GM12878 (cell line): Measurements from ENCODE around the gene CROCC. TPM values are rescaled to one million over a fixed set of nuclear protein-coding genes. Genes with fewer than 3 reads are reported as not detected.

Experiments
- ATAC-seq: fragments of 200-7000 bp; cut with Tn5 transposase; 3 replicates; pipeline ENCODE4 v1.9.1; 2020; ENCODE audit warnings: mild to moderate bottlenecking, moderate library complexity
- BruUV-seq: library from RNA; stranded (reverse); fragments of 400-500 nt; replicated peaks from 2 replicates; lab custom pipeline; 2021; lab: Mats Ljungman, UMichigan
- CTCF ChIA-PET: fragments of 300-600 bp; sonication (Branson Sonifier 250); formaldehyde crosslinking; extraction: SDS; loops from one replicate; lab custom pipeline; 2021; ENCODE audit warnings: inconsistent platforms; lab: Yijun Ruan, JAX
- POLR2A ChIA-PET: fragments of 350-600 bp; formaldehyde crosslinking; extraction: SDS; loops from one replicate; lab custom pipeline; 2021; ENCODE audit warnings: inconsistent platforms; lab: Charles Lee
- RAD21 ChIA-PET: fragments of 300-600 bp; sonication (Branson Sonifier 250); formaldehyde crosslinking; loops from one replicate; lab custom pipeline; 2023; ENCODE audit warnings: antibody characterized with exemption; ENCODE audit not compliant: unreplicated experiment; lab: Charles Lee
- SMC1A ChIA-PET: fragments of 300-600 bp; sonication (Branson Sonifier 250); formaldehyde crosslinking; loops from one replicate; lab custom pipeline; 2023; ENCODE audit not compliant: unreplicated experiment, uncharacterized antibody; lab: Charles Lee
- DNase-seq: peaks from one replicate; pipeline ENCODE4 v3.0.0-alpha.2; 2011; ENCODE audit warnings: low read depth, low spot score
- FAIRE-seq: peaks from 3 replicates; lab custom pipeline; 2011; peaks lifted over from hg19 to GRCh38; lab: Jason Lieb, UNC
- H2AFZ ChIP-seq: 2 replicates; pipeline ENCODE4 v1.6.0; 2011; ENCODE audit warnings: low read depth, low read length, control low read depth; ENCODE audit not compliant: control insufficient read depth
- H3K27ac ChIP-seq: 2 replicates; pipeline ENCODE4 v1.5.1; 2011; ENCODE audit warnings: control low read depth; ENCODE audit not compliant: control insufficient read depth, insufficient read depth
- H3K27me3 ChIP-seq, 2 experiments: replicated peaks in 1 of 2; 2 replicates each; pipeline versions ENCODE4 v1.6.0 to v1.6.1; 2011; ENCODE audit warnings: low read length in 1 of 2; ENCODE audit not compliant: control insufficient read depth in 2 of 2, insufficient read depth in 2 of 2
- H3K36me3 ChIP-seq, 2 experiments: 2 replicates each; pipeline ENCODE4 v1.5.1; 2011; ENCODE audit warnings: low read length in 1 of 2; ENCODE audit not compliant: control insufficient read depth in 2 of 2, insufficient read depth in 2 of 2
- H3K4me1 ChIP-seq: 2 replicates; pipeline ENCODE4 v1.6.1; 2011; ENCODE audit warnings: mild to moderate bottlenecking, low read length, moderate library complexity, mixed read lengths; ENCODE audit not compliant: control insufficient read depth, insufficient read depth
- H3K4me2 ChIP-seq: 2 replicates; pipeline ENCODE4 v1.6.0; 2011; ENCODE audit warnings: control low read depth; ENCODE audit not compliant: control insufficient read depth, insufficient read depth
- H3K4me3 ChIP-seq: fragments of 200-600 bp; sonication (generic); 2 replicates; pipeline ENCODE4 v1.5.1; 2016
- H3K79me2 ChIP-seq: 2 replicates; pipeline ENCODE4 v1.6.0; 2011; ENCODE audit warnings: low read length; ENCODE audit not compliant: control insufficient read depth, insufficient read depth
- H3K9ac ChIP-seq: 2 replicates; pipeline ENCODE4 v1.8.0; 2011; ENCODE audit warnings: low read length, control low read depth, mixed read lengths; ENCODE audit not compliant: control insufficient read depth, insufficient read depth
- H3K9me3 ChIP-seq: replicated peaks from 3 replicates; pipeline ENCODE4 v1.5.1; 2011; ENCODE audit warnings: mild to moderate bottlenecking, low read length; ENCODE audit not compliant: control insufficient read depth, insufficient read depth
- H4K20me1 ChIP-seq: 2 replicates; pipeline ENCODE4 v1.6.0; 2011; ENCODE audit not compliant: control insufficient read depth, insufficient read depth
- CHD1 ChIP-seq: IDR thresholded peaks from 2 replicates; pipeline ENCODE4 v1.6.1; 2012; ENCODE audit warnings: low read depth, low read length, improper control_type of control experiment
- CHD2 ChIP-seq: IDR thresholded peaks from 2 replicates; pipeline ENCODE4 v1.6.1; 2011; ENCODE audit warnings: low read depth, low read length, improper control_type of control experiment, borderline replicate concordance
- CREB1 ChIP-seq: IDR thresholded peaks from 2 replicates; pipeline ENCODE4 v1.6.1; 2012; ENCODE audit warnings: low read depth, mild to moderate bottlenecking, inconsistent platforms
- FOS ChIP-seq: IDR thresholded peaks from 3 replicates; pipeline ENCODE4 v1.6.1; 2011; ENCODE audit warnings: borderline replicate concordance; ENCODE audit not compliant: insufficient read length; ENCODE audit errors: extremely low read depth
- HDGF ChIP-seq: fragments of 450-650 bp; IDR thresholded peaks from 2 replicates; pipeline ENCODE4 v1.6.1; 2016; ENCODE audit warnings: antibody characterized with exemption
- NR2C2 ChIP-seq: IDR thresholded peaks from 2 replicates; pipeline ENCODE4 v1.6.1; 2011; ENCODE audit warnings: borderline replicate concordance, low read depth; ENCODE audit not compliant: control insufficient read depth, insufficient read length
- RB1 ChIP-seq: fragments of 450-650 bp; formaldehyde crosslinking; IDR thresholded peaks from 2 replicates; pipeline ENCODE4 v1.6.1; 2017; ENCODE audit warnings: mild to moderate bottlenecking, borderline replicate concordance
- SIN3A ChIP-seq: IDR thresholded peaks from 2 replicates; pipeline ENCODE4 v1.6.1; 2012; ENCODE audit warnings: low read depth, low read length, improper control_type of control experiment
- TCF7 ChIP-seq: IDR thresholded peaks from 2 replicates; pipeline ENCODE4 v1.6.1; 2014; ENCODE audit warnings: antibody characterized with exemption, borderline replicate concordance
- ZNF217 ChIP-seq: fragments of 450-650 bp; IDR thresholded peaks from 2 replicates; pipeline ENCODE4 v1.6.1; 2017; ENCODE audit warnings: antibody characterized with exemption, mild to moderate bottlenecking
- ZNF274 ChIP-seq: IDR thresholded peaks from one replicate; pipeline ENCODE4 v1.8.0; 2011; ENCODE audit not compliant: insufficient read length, insufficient read depth
- ZNF384 ChIP-seq: IDR thresholded peaks from 2 replicates; pipeline ENCODE4 v1.6.1; 2012; ENCODE audit warnings: low read depth, mild to moderate bottlenecking, low read length, improper control_type of control experiment, borderline replicate concordance
- WGBS: methylation state at CpG from one replicate; pipeline ENCODE4 v1.1.6; 2016; ENCODE audit warnings: low lambda C conversion rate; ENCODE audit not compliant: insufficient replicate concordance, insufficient coverage; ENCODE audit errors: missing lambda C conversion rate; 5-methylcytosine and 5-hydroxymethylcytosine counted together
- in situ Hi-C: fragments of 300-500 bp; cut with MboI; formaldehyde crosslinking; loops from 9 replicates; pipeline ENCODE4 v1.14.3; 2018; ENCODE audit warnings: mixed read lengths
- intact Hi-C: fragments of 100-400 bp; cut with micrococcal nuclease; formaldehyde crosslinking; loops from one replicate; pipeline ENCODE4 v1.14.2; 2022; ENCODE audit not compliant: unreplicated experiment
- polyA plus RNA-seq, 11 experiments: library from polyadenylated mRNA; depleted of rRNA in 4 of 11; unstranded in 6 of 11; stranded (reverse) in 5 of 11; fragments of >200 nt; fragmentation: Nextera tagmentation in 4 of 11; fragmentation: Illumina TruSeq in 1 of 11; extraction: Ambion mirVana in 4 of 11; extraction: Trizol in 1 of 11; gene quantifications; 1 replicate in 1 of 11; 2 replicates in 10 of 11; pipeline versions ENCODE4 v1.2.1 to v1.2.3, GENCODE V29; 2011 to 2016; ENCODE audit warnings: inconsistent platforms in 2 of 11, missing spikeins in 2 of 11, low read depth in 1 of 11
- total RNA-seq, 4 experiments: library from RNA; depleted of rRNA in 3 of 4; stranded (reverse); fragments of >200 nt in 3 of 4; fragmentation: Illumina TruSeq in 1 of 4; extraction: Trizol in 1 of 4; gene quantifications; 2 replicates each; pipeline versions ENCODE4 v1.2.1 to v1.2.3, GENCODE V29; 2013 to 2021
- TF ChIP-seq, protein P1 (sequence below): IDR thresholded peaks from 2 replicates; pipeline ENCODE4 v1.6.1; 2012; ENCODE audit warnings: low read depth, low read length, improper control_type of control experiment

The CROCC gene
- total and polyA plus RNA-seq, 10 of the 15 experiments (the other 5 are each of a cell fraction or from before 2014, with no cell fraction given), result 0.04 to 5.5 (median 2.3) TPM

DNA sequence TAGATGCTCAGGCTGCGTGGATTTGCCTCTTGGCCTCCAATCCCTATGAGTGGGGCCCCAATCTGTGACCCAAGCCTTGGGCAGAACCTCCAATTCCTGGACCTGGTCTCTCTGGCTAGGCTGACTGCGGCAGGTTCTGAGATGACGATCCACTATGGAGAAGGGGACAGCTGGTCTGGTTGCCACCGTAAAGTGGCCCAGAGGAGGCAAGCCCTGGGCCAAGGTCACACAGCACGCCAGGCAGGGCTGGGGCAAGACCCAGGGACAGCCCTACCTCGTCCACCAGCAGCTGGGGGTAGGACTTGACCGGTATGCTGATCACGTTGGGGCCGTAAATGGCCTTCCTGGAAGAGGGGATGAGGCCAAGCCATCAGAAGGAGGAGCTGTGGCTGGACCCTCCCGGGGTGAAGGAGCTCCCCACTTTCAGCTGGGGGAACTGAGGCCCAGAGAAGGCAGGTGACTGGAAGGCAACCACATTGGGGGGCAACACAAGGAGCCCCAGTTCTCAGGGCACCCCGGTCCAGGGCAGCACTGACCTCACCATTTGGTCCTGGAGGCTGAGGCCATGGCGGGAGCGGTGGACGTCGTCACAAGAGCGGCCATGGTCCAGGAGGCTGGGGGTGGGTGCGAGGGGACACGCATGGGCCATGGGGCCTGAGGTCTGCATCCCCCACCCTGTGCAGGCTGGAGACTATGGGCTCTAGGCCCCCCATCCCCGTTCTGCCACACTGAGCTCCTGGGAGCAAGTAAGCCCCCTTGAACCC is 80.2 kb downstream of the CROCC start:
- ChIA-PET POLR2A (no interaction called here), SMC1A (interaction anchor here (0.6 kb wide), 1 partner anchor 44 kb away, joined by 3 read pairs; no protein-coding TSS in a partner anchor), RAD21 (no interaction called here)
- H3K4me2 ChIP-seq, result no peak overlapping the region
- H3K27me3 ChIP-seq, result no peaks in the 10 kb centered on the region
- no peak for FAIRE-seq
- no peak overlapping the region for H3K4me3 ChIP-seq
- in situ Hi-C loops, result no loop called here
- ATAC-seq, result no peak
- no peak overlapping the region for H3K9ac ChIP-seq
- H3K79me2 ChIP-seq, result no peaks in the 10 kb centered on the region
- H4K20me1 ChIP-seq, result no peaks in the 10 kb centered on the region
- TF ChIP-seq CHD1 (no peak), CHD2 (no peak), HDGF (no peak), FOS (no peak), NR2C2 (no peak), ZNF384 (no peak)
- TF ChIP-seq, all 136 proteins: peak for 0
- H3K4me1 ChIP-seq, result no peaks in the 10 kb centered on the region
- CTCF ChIA-PET, result no interaction called here
- peaks cover 0 to 3% of the 10 kb centered on the region in 2 experiments; a peak in 2 of 4 replicates for H3K36me3 ChIP-seq
- BruUV-seq, result no TSS peak
- no peak overlapping the region for H3K27ac ChIP-seq
- intact Hi-C loops, result no loop called here
- no peak overlapping the region for H2AFZ ChIP-seq
- 83% methylated on average over 19 of the region's 19 CpGs for WGBS
- no peak for DNase-seq
- H3K9me3 ChIP-seq, result no peaks in the 10 kb centered on the region

DNA sequence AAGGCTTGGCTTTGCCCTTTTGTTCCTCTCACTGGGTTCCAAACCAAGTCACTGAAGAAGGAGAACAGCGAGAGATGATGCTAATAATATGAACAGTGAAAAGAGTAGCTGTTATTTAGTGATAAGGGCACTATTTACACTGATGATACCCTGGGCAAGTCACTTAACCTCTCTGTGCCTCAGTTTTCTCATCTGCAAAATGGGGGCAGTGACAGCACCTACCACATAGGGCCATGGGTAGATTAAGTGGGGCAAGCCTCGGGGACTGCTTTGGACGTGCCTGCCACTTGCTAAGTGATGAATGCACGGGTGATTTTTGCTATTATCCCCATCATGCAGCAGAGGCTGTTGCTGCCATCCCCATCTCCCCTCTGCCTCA is 80.8 kb downstream of the CROCC start:
- no peak for DNase-seq
- no peak overlapping the region for H2AFZ ChIP-seq
- H4K20me1 ChIP-seq, result no peaks in the 10 kb centered on the region
- H3K9ac ChIP-seq, result no peak overlapping the region
- ChIA-PET POLR2A (no interaction called here), SMC1A (no interaction called here), RAD21 (no interaction called here), CTCF (no interaction called here)
- H3K27me3 ChIP-seq, result no peaks in the 10 kb centered on the region
- H3K79me2 ChIP-seq, result no peaks in the 10 kb centered on the region
- BruUV-seq, result no TSS peak
- in situ Hi-C loops (no loop called here), intact Hi-C loops (no loop called here)
- H3K9me3 ChIP-seq, result no peaks in the 10 kb centered on the region
- ATAC-seq, result no peak
- FAIRE-seq, result no peak
- H3K36me3 ChIP-seq, result peaks cover 0 to 3% of the 10 kb centered on the region in 2 experiments; a peak in 2 of 4 replicates
- H3K4me3 ChIP-seq, result no peak overlapping the region
- H3K4me2 ChIP-seq, result no peak overlapping the region
- 90% methylated on average over 4 of the region's 4 CpGs for WGBS
- no peaks in the 10 kb centered on the region for H3K4me1 ChIP-seq
- H3K27ac ChIP-seq, result no peak overlapping the region
- TF ChIP-seq, protein P1, sequence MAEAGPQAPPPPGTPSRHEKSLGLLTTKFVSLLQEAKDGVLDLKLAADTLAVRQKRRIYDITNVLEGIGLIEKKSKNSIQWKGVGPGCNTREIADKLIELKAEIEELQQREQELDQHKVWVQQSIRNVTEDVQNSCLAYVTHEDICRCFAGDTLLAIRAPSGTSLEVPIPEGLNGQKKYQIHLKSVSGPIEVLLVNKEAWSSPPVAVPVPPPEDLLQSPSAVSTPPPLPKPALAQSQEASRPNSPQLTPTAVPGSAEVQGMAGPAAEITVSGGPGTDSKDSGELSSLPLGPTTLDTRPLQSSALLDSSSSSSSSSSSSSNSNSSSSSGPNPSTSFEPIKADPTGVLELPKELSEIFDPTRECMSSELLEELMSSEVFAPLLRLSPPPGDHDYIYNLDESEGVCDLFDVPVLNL, result no peak
- TF ChIP-seq ZNF274 (no peak), CREB1 (no peak), SIN3A (no peak), RB1 (no peak), ZNF217 (no peak), TCF7 (no peak)
